Measurements from ENCODE around the gene PMAIP1. TPM values are rescaled to one million over a fixed set of nuclear protein-coding genes. Genes with fewer than 3 reads are reported as not detected.

The PMAIP1 gene
- total and polyA plus RNA-seq, 9 donors, result 0.30 to 11.8 (median 0.73) TPM; not detected in 1

- DNase-seq, result no peak
- 65 to 67% (median 66%) methylated on average over 4 of the region's 4 CpGs for WGBS, 3 donors
- H3K4me3 ChIP-seq, result no peak overlapping the region
- H3K9me3 ChIP-seq, result no peaks in the 10 kb centered on the region
- TF ChIP-seq CTCF (IDR thresholded peaks at IDR 0.05), result no peak
- no peak for TF ChIP-seq EP300 (IDR thresholded peaks at IDR 0.05)
- no peak for TF ChIP-seq POLR2A (IDR thresholded peaks at IDR 0.05)
- H3K4me1 ChIP-seq (ENCODE audit: insufficient read depth), result no peaks in the 10 kb centered on the region
- no peaks in the 10 kb centered on the region for H3K36me3 ChIP-seq
- H3K27me3 ChIP-seq, result no peaks in the 10 kb centered on the region
- intact Hi-C loops (cut with DNase I), result no loop called here
- H3K27ac ChIP-seq, result no peak overlapping the region
These were observed 38.8 kb upstream of the PMAIP1 start for GRCh38 chr18:59861009-59861408.

GRCh38 chr18:59861963-59862819 lies 37.6 kb upstream of the PMAIP1 start:
- no peaks in the 10 kb centered on the region for H3K27me3 ChIP-seq
- intact Hi-C loops (cut with DNase I), result no loop called here
- no peaks in the 10 kb centered on the region for H3K36me3 ChIP-seq
- H3K27ac ChIP-seq, result no peak overlapping the region
- no peaks in the 10 kb centered on the region for H3K9me3 ChIP-seq
- no peak for DNase-seq
- no peaks in the 10 kb centered on the region for H3K4me1 ChIP-seq (ENCODE audit: insufficient read depth)
- TF ChIP-seq CTCF (IDR thresholded peaks at IDR 0.05) (no peak), EP300 (IDR thresholded peaks at IDR 0.05) (no peak), POLR2A (IDR thresholded peaks at IDR 0.05) (no peak)
- H3K4me3 ChIP-seq, result no peak overlapping the region
- WGBS, 3 donors, result 71 to 78% (median 77%) methylated on average over 7 of the region's 7 CpGs

GRCh38 chr18:59865241-59865986 lies 34.4 kb upstream of the PMAIP1 start:
- 67 to 76% (median 70%) methylated on average over 6 of the region's 6 CpGs for WGBS, 3 donors
- Histone ChIP-seq H3K27me3 (no peaks in the 10 kb centered on the region), H3K4me3 (no peak overlapping the region), H3K9me3 (no peaks in the 10 kb centered on the region), H3K27ac (no peak overlapping the region), H3K4me1 (ENCODE audit: insufficient read depth) (no peaks in the 10 kb centered on the region), H3K36me3 (no peaks in the 10 kb centered on the region)
- no peak for TF ChIP-seq EP300 (IDR thresholded peaks at IDR 0.05)
- TF ChIP-seq CTCF (IDR thresholded peaks at IDR 0.05), result no peak
- no peak for TF ChIP-seq POLR2A (IDR thresholded peaks at IDR 0.05)
- intact Hi-C loops (cut with DNase I), result no loop called here
- DNase-seq, result no peak

GRCh38 chr18:59866551-59867269 lies 33.1 kb upstream of the PMAIP1 start:
- no peak for DNase-seq
- Histone ChIP-seq H3K27ac (no peak overlapping the region), H3K27me3 (no peaks in the 10 kb centered on the region), H3K36me3 (no peaks in the 10 kb centered on the region), H3K4me3 (no peak overlapping the region), H3K4me1 (ENCODE audit: insufficient read depth) (no peaks in the 10 kb centered on the region), H3K9me3 (no peaks in the 10 kb centered on the region)
- intact Hi-C loops (cut with DNase I), result no loop called here
- 76 to 89% (median 85%) methylated on average over 2 of the region's 2 CpGs for WGBS, 3 donors
- TF ChIP-seq POLR2A (IDR thresholded peaks at IDR 0.05) (no peak), CTCF (IDR thresholded peaks at IDR 0.05) (no peak), EP300 (IDR thresholded peaks at IDR 0.05) (no peak)
